GM12878 (cell line): ENCODE measurements around the gene CCDC102B. TPM values are rescaled to one million over a fixed set of nuclear protein-coding genes. Genes with fewer than 3 reads are reported as not detected.

ENCODE experiments used
- CEBPB ChIP-seq, 2 experiments: fragments of 150-350 bp in 1 of 2; IDR thresholded peaks; 2 replicates each; pipeline ENCODE4 v1.6.1; 2012 to 2014; ENCODE audit warnings: low read depth in 2 of 2, low read length in 2 of 2, borderline replicate concordance in 1 of 2, inconsistent platforms in 1 of 2
- NRF1 ChIP-seq: conservative IDR thresholded peaks from 2 replicates; pipeline ENCODE4 v1.6.1; 2011; ENCODE audit warnings: mild to moderate bottlenecking, low read depth, low read length, improper control_type of control experiment
- RELA ChIP-seq: fragments of 450-650 bp; IDR thresholded peaks from 2 replicates; pipeline ENCODE4 v1.8.0; 2014; ENCODE audit warnings: borderline replicate concordance; ENCODE audit not compliant: partially characterized antibody
- REST ChIP-seq: IDR thresholded peaks from 2 replicates; pipeline ENCODE4 v1.6.1; 2012; ENCODE audit warnings: mild to moderate bottlenecking, low read depth, low read length
- SMC3 ChIP-seq: IDR thresholded peaks from 2 replicates; pipeline ENCODE4 v1.6.1; 2011; ENCODE audit warnings: low read length, improper control_type of control experiment, borderline replicate concordance
- TARDBP ChIP-seq: IDR thresholded peaks from 2 replicates; pipeline ENCODE4 v1.6.1; 2016; ENCODE audit warnings: borderline replicate concordance
- TBL1XR1 ChIP-seq: IDR thresholded peaks from 2 replicates; pipeline ENCODE4 v1.6.1; 2012; ENCODE audit warnings: low read depth, low read length, improper control_type of control experiment
- ZBTB33 ChIP-seq: fragments of 450-650 bp; IDR thresholded peaks from 2 replicates; pipeline ENCODE4 v1.6.1; 2017; ENCODE audit warnings: mild to moderate bottlenecking
- polyA plus RNA-seq, 11 experiments: library from polyadenylated mRNA; depleted of rRNA in 4 of 11; unstranded in 6 of 11; stranded (reverse) in 5 of 11; fragments of >200 nt; fragmentation: Nextera tagmentation in 4 of 11; fragmentation: Illumina TruSeq in 1 of 11; extraction: Ambion mirVana in 4 of 11; extraction: Trizol in 1 of 11; gene quantifications; 1 replicate in 1 of 11; 2 replicates in 10 of 11; pipeline versions ENCODE4 v1.2.1 to v1.2.3, GENCODE V29; 2011 to 2016; ENCODE audit warnings: inconsistent platforms in 2 of 11, missing spikeins in 2 of 11, low read depth in 1 of 11
- total RNA-seq, 4 experiments: library from RNA; depleted of rRNA in 3 of 4; stranded (reverse); fragments of >200 nt in 3 of 4; fragmentation: Illumina TruSeq in 1 of 4; extraction: Trizol in 1 of 4; gene quantifications; 2 replicates each; pipeline versions ENCODE4 v1.2.1 to v1.2.3, GENCODE V29; 2013 to 2021
- TF ChIP-seq, protein P1 (sequence below): fragments of 450-650 bp; IDR thresholded peaks from 2 replicates; pipeline ENCODE4 v1.6.1; 2014; ENCODE audit warnings: mild to moderate bottlenecking

The CCDC102B gene
- total and polyA plus RNA-seq, 10 of the 15 experiments (the other 5 are each of a cell fraction or from before 2014, with no cell fraction given), result 2.7 to 4.7 (median 3.3) TPM

DNA sequence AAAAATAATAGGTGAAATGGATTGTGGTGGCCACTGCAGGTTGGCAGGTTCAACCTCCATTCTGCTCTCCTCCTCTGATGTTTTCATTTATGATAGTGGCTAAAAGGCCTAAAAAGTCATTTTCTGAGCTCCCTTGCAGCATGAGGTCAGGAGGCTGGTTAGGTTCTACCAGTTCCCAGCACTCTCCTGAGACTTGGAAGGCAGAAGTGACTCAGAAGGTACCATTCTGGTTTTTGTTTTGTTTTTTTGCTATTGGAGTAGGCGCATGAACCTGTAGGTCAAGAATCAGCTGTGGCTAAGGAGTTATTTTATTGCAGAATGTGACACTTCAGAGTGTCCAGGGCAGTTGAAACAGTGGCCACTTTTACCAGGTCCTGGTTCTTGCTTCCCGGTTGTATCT lies 181.9 kb downstream of the CCDC102B start (continued):
- TF ChIP-seq ZBTB33 (no peak), TBL1XR1 (no peak), NRF1 (no peak), SMC3 (no peak), CEBPB (IDR thresholded peaks at IDR 0.05; ENCODE audit: borderline replicate concordance in 1 of 2, low read depth in 2 of 2, low read length in 2 of 2) (no peak), REST (no peak), TARDBP (no peak), RELA (no peak)
- TF ChIP-seq, protein P1, sequence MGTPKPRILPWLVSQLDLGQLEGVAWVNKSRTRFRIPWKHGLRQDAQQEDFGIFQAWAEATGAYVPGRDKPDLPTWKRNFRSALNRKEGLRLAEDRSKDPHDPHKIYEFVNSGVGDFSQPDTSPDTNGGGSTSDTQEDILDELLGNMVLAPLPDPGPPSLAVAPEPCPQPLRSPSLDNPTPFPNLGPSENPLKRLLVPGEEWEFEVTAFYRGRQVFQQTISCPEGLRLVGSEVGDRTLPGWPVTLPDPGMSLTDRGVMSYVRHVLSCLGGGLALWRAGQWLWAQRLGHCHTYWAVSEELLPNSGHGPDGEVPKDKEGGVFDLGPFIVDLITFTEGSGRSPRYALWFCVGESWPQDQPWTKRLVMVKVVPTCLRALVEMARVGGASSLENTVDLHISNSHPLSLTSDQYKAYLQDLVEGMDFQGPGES, result no peak
